ENCODE results near the gene ACVRL1.
"Not testable (repeated sequence)": the region's sequence is repeated elsewhere in the genome, so short reads cannot be mapped to it uniquely, and the experiment has no call there.

ACVRL1 gene

DNA sequence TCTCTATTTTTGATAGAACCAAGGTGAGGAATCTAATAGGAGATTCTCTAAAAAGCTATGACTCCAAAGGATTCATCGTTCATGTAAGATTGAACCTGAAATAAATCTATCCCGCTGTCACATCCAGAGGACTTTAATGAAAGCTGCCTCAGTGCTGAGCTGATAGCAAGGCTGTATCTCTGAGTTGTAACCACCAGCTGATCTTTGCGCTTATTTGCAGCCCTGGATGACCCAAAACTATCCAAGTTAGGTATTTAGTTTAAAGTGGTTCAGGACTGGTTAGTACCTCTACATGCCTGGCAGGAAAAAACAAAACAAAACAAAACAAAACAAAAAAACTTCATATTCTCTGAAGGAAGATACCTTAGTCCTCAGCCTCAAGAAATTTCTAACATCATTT is 28.2 kb upstream of the ACVRL1 start:
- Histone ChIP-seq H3K4me3 (ENCODE audit: low read length) (no peak overlapping the region), H3K36me3 (ENCODE audit: control insufficient read depth, insufficient read depth, low read length, severe bottlenecking) (no peaks in the 10 kb centered on the region), H3K4me1 (ENCODE audit: control insufficient read depth, insufficient read depth, low read length) (no peaks in the 10 kb centered on the region), H3K9ac (ENCODE audit: low read length) (no peak overlapping the region), H3K27me3 (replicated peaks; ENCODE audit: control insufficient read depth, insufficient read depth, low read length) (no peaks in the 10 kb centered on the region), H3K9me3 (ENCODE audit: control insufficient read depth, low read length) (no peaks in the 10 kb centered on the region)
- DNase-seq (ENCODE audit: low read depth): no peak

DNA sequence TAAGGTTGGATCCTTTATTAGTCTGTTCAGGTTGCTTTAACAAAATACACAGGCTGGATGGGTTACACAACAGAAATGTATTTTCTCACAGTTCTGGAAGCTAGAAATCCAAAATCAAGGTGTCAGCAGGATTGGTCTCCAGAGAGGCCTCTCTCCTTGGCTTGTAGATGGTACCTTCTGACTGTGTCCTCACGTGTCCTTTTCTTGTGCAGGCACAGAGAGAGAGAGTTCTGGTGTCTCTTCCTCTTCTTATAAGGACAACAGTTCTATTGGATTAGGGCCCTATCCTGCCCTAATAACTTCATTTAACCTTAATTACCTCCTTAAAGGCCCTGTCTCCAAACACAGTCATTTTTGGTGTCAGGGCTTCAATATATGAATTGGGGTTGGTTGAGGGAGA is 24.0 kb upstream of the ACVRL1 start:
- H3K36me3 ChIP-seq (ENCODE audit: control insufficient read depth, insufficient read depth, low read length, severe bottlenecking): no peaks in the 10 kb centered on the region
- no peak for DNase-seq (ENCODE audit: low read depth)

DNA sequence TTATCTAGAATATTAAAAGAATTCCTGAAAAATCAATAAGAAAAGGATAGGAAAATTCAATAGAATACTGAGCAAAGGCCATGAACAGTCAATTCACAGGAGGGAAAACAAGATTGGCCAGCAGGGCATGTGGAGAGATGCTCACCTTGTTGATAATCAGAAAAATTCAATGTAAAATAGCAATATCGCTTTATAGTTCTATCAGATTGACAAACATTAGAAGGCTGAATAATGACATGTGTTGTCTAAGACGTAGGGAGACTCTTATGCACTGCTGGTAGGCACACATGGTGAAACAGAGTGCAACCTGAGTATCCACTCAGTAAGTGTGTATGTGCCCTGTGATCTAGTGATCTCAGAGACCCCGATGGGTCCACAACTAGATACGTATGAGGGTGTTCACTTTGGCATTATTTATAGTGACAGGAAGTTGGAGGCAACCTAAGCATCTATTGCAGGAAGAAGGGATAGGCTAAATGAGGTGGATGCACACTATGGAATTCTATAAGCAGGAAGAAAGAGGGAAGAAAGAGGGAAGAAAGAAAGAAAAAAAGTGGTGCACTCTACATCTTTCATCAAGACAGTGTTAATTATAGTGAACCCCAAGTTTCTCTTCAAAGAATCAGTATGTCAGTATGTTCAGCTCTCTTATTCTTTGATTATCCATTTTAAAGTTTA is 23.2 kb upstream of the ACVRL1 start:
- Histone ChIP-seq H3K9me3 (ENCODE audit: control insufficient read depth, low read length) (no peaks in the 10 kb centered on the region), H3K9ac (ENCODE audit: low read length) (no peak overlapping the region), H3K36me3 (ENCODE audit: control insufficient read depth, insufficient read depth, low read length, severe bottlenecking) (no peaks in the 10 kb centered on the region), H3K27me3 (replicated peaks; ENCODE audit: control insufficient read depth, insufficient read depth, low read length) (no peaks in the 10 kb centered on the region), H3K4me1 (ENCODE audit: control insufficient read depth, insufficient read depth, low read length) (peaks cover 8% of the 10 kb centered on the region), H3K4me3 (ENCODE audit: low read length) (no peak overlapping the region)
- DNase-seq (ENCODE audit: low read depth): no peak

More for the DNA sequence above, 24.0 kb upstream of the ACVRL1 start:
- H3K9me3 ChIP-seq (ENCODE audit: control insufficient read depth, low read length): no peaks in the 10 kb centered on the region
- no peak overlapping the region for H3K4me3 ChIP-seq (ENCODE audit: low read length)
- peaks cover 8% of the 10 kb centered on the region for H3K4me1 ChIP-seq (ENCODE audit: control insufficient read depth, insufficient read depth, low read length)
- H3K27me3 ChIP-seq (replicated peaks; ENCODE audit: control insufficient read depth, insufficient read depth, low read length): no peaks in the 10 kb centered on the region
- no peak overlapping the region for H3K9ac ChIP-seq (ENCODE audit: low read length)

DNA sequence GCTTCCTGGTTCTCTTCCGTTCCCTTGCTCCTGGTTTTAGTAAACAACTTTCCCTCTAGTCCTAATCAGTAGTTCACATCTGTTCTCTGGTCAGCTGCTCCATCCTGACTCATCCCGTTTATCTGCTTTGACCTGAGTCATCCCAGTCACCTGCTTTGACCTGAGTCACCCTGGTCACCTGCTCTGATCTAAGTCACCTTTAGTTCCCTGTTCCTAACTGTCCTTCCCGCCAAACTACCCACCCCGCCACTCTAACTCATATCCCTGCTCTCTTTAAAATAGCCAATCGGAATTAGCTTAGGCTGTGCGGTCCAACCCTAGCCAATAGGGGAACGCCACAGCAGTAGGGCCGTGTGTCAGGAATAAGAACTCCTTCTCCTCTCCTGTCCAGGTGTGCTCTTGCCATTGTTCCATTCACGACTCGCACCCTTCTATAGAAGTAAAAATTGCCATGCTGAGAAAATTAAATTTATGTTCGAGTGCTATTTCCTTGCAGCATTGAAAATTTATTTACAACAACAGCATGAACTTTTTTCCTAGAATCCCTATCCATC is 22.6 kb upstream of the ACVRL1 start:
- no peaks in the 10 kb centered on the region for H3K27me3 ChIP-seq (replicated peaks; ENCODE audit: control insufficient read depth, insufficient read depth, low read length)
- peaks cover 8% of the 10 kb centered on the region for H3K4me1 ChIP-seq (ENCODE audit: control insufficient read depth, insufficient read depth, low read length)
- DNase-seq (ENCODE audit: low read depth): no peak
- H3K4me3 ChIP-seq (ENCODE audit: low read length): no peak overlapping the region
- peak overlapping the region; percentile 56 for H3K9ac ChIP-seq (ENCODE audit: low read length)
- no peaks in the 10 kb centered on the region for H3K9me3 ChIP-seq (ENCODE audit: control insufficient read depth, low read length)
- H3K36me3 ChIP-seq (ENCODE audit: control insufficient read depth, insufficient read depth, low read length, severe bottlenecking): no peaks in the 10 kb centered on the region

DNA sequence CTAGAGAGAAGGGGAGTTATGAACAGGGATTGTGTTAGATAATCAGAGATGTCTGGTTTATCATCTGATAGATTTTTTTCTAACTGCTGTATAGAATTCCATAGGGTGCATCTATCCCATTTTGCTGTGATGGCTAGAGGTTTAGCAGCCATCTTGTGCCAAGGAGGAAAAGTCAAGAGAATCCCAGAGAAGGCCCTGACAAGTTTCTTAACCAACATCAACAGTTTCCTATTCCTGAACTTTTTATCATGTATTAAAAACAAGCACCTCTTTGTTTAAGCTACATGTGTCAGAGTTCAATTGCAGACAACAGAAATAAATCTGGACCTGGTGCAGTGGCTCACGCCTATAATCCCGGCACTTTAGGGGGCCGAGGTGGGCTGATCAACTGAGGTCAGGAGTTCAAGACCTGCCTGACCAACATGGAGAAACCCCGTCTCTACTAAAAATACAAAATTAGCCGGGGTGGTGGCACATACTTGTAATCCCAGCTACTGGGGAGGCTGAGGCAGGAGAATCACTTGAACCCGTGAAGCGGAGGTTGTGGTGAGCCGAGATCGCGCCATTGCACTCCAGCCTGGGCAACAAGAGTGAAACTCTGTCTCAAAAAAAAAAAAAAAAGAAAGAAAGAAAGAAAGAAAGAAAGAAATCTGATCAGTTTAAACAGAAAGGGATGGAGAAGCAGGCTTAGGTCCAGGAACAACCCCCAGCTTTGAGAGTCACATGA is 21.8 kb upstream of the ACVRL1 start:
- peak overlapping the region; percentile 68 for H3K4me3 ChIP-seq (ENCODE audit: low read length)
- H3K4me1 ChIP-seq (ENCODE audit: control insufficient read depth, insufficient read depth, low read length); H3K9me3 ChIP-seq (ENCODE audit: control insufficient read depth, low read length); DNase-seq (ENCODE audit: low read depth); H3K27me3 ChIP-seq (replicated peaks; ENCODE audit: control insufficient read depth, insufficient read depth, low read length); H3K36me3 ChIP-seq (ENCODE audit: control insufficient read depth, insufficient read depth, low read length, severe bottlenecking): not testable (repeated sequence)
- H3K9ac ChIP-seq (ENCODE audit: low read length): peak overlapping the region; percentile 56

DNA sequence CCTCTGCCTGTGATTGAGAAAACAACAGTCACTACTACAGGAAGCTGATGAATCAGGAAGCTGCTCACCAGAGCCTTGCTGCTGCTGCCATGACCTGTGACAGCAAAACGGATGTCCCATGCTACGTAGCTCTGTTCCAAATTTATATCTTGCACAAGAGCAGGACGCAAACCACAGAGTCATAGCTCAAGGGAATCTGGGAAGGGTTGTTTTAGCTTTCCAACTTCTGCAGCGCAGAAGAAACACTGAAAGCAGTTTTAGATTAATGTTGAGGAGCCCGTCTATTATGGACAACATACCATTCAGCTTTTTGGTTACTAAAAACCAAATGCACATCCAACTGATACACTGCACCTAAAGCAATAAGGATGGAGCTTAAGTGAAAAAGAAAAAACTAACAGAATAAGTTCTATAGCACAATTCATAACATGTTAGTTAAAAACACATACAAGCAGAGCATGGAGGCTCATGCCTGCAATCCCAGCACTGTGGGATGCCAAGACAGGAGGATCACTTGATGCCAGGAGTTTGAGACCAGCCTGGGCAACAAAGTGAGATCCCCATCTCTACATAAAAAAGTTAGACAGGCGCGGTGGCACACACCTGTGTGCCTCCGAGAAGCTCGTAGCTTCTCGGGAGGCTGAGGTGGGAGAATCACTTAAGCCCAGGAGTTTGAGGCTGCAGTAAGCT is 21.1 kb upstream of the ACVRL1 start:
- Histone ChIP-seq H3K9me3 (ENCODE audit: control insufficient read depth, low read length) (no peaks in the 10 kb centered on the region), H3K4me1 (ENCODE audit: control insufficient read depth, insufficient read depth, low read length) (peaks cover 8% of the 10 kb centered on the region), H3K36me3 (ENCODE audit: control insufficient read depth, insufficient read depth, low read length, severe bottlenecking) (no peaks in the 10 kb centered on the region), H3K4me3 (ENCODE audit: low read length) (peak overlapping the region; percentile 68), H3K9ac (ENCODE audit: low read length) (peak overlapping the region; percentile 71), H3K27me3 (replicated peaks; ENCODE audit: control insufficient read depth, insufficient read depth, low read length) (no peaks in the 10 kb centered on the region)
- DNase-seq (ENCODE audit: low read depth): peak; percentile 93

DNA sequence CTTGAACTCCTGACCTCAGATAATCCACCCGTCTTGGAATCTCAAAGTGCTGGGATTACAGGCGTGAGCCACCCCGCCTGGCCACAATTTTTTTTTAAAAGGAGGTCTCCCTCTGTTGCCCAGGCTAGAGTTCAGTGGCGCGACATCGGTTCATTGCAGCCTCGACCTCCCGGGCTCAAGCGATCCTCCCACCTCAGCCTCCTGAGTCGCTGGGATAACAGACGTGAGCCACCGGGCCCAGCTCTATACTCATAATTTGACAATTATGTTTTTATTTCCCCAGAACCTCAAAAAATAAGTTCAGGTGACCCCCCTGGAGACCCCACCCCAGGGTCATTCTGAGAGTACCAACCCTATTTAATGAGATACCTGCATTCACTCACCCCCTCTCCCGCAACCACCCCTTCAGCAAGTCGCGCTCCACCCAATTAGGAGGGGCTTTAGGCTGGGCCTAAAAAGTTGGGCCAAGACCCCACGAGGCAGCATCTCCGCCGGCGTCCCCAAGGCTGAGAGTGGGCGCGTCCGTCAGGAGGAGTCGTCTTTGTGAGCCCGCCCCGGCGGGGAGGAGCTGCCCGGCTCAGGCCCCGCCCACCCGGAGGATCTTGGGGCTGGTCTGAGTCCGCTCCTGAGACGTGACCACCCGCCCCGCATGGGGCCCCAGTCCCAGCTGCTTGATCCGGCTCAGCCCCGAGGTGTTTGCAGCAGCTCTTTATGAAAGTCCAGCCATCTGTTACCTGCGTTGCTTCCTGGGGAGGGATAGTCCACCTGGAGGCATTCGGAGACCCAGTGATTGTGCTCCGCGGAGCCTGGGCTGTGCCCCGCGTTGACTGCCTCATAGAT is 19.6 kb upstream of the ACVRL1 start, which contains the start of gene ANKRD33:
TSS of gene ANKRD33 (plus strand) at position 628 of the 840 bp plus-strand sequence. CDS start at position 712, 84 bp downstream.
- H3K9me3 ChIP-seq (ENCODE audit: control insufficient read depth, low read length): no peaks in the 10 kb centered on the region
- no peak for DNase-seq (ENCODE audit: low read depth)
- peak within 1 kb of the TSS; percentile 38 for H3K4me3 ChIP-seq (ENCODE audit: low read length)
- H3K9ac ChIP-seq (ENCODE audit: low read length): peak within 1 kb of the TSS; percentile 17
- no peaks in the 10 kb centered on the region for H3K27me3 ChIP-seq (replicated peaks; ENCODE audit: control insufficient read depth, insufficient read depth, low read length)
- peaks cover 8% of the 10 kb centered on the region for H3K4me1 ChIP-seq (ENCODE audit: control insufficient read depth, insufficient read depth, low read length)
- H3K36me3 ChIP-seq (ENCODE audit: control insufficient read depth, insufficient read depth, low read length, severe bottlenecking): no peaks in the 10 kb centered on the region

DNA sequence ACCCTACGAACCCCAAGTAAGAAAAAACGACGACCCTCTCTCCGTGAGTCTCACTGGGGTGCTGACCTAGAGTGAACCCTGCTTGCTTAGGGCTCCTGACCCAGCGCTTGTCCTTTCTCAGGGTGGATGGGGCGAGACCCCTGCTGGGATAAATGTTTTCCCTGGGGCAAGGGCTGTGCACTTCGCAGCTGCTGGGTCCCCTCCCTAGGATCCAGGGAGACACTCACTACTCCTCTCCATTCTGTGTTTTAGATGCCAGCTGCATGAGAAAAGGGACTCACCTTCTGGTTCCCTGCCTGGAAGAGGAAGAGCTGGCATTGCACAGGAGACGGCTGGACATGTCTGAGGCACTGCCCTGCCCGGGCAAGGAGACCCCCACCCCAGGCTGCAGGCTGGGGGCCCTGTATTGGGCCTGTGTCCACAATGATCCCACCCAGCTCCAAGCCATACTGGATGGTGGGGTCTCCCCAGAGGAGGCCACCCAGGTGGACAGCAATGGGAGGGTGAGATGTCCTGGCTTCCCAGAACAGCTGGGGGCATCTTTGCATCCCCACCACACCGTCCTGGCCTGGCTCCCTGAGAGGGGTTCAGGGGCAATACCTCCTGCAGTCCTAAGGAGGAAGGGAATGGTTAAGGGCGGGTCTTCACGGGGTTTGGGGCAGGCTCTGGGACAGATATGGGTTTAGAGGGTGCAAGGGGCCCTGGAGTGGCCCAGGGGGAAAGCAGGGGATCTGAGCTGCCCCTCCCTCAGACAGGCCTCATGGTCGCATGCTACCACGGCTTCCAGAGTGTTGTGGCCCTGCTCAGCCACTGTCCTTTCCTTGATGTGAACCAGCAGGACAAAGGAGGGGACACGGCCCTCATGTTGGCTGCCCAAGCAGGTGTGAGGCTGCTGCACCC is 18.7 kb upstream of the ACVRL1 start:
- Histone ChIP-seq H3K27me3 (replicated peaks; ENCODE audit: control insufficient read depth, insufficient read depth, low read length) (no peaks in the 10 kb centered on the region), H3K4me1 (ENCODE audit: control insufficient read depth, insufficient read depth, low read length) (peaks cover 8% of the 10 kb centered on the region), H3K9me3 (ENCODE audit: control insufficient read depth, low read length) (no peaks in the 10 kb centered on the region), H3K36me3 (ENCODE audit: control insufficient read depth, insufficient read depth, low read length, severe bottlenecking) (no peaks in the 10 kb centered on the region), H3K4me3 (ENCODE audit: low read length) (peak overlapping the region; percentile 38), H3K9ac (ENCODE audit: low read length) (no peak overlapping the region)
- no peak for DNase-seq (ENCODE audit: low read depth)

DNA sequence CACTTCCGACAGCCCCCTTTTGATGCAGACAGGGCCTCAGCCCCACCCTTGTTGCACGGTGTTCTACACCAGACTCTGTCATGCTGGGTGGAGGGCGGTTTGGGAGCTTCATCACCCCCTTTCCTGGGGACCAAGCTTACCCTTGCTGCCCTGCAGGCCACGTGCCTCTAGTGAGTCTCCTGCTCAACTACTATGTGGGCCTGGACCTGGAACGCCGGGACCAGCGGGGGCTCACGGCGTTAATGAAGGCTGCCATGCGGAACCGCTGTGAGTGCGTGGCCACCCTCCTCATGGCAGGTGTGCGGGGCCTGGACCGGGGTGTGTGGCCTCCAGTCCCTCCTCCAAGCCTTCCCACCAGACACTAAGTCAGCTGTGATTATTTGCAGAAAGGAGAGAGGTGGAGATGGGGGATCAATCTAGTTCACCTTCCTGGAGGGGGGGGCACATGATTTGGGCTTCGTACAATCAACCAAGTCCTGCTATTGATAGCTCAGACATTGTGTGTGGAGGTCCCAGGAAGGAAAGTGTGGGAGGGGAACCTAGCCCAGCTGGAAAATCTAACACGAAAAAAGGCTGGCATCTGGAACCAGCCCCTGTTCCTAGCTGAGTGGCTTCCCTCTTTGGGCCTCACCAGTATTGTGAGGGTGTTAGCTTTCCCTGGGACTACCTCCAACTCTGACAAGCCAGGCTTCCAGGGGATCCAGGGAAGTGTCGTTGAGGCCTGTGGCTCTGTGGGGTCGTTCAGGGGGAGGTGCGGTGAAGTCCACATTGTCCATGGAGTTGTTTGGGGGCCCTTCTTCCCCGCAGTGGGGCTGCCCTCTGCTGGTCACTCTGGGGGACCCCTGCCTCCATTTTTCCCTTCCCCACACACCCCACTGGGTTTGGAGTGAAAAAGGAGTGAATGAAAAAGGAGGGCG is 17.8 kb upstream of the ACVRL1 start:
- Histone ChIP-seq H3K27me3 (replicated peaks; ENCODE audit: control insufficient read depth, insufficient read depth, low read length) (no peaks in the 10 kb centered on the region), H3K36me3 (ENCODE audit: control insufficient read depth, insufficient read depth, low read length, severe bottlenecking) (no peaks in the 10 kb centered on the region), H3K9me3 (ENCODE audit: control insufficient read depth, low read length) (no peaks in the 10 kb centered on the region), H3K4me3 (ENCODE audit: low read length) (no peak overlapping the region), H3K9ac (ENCODE audit: low read length) (no peak overlapping the region), H3K4me1 (ENCODE audit: control insufficient read depth, insufficient read depth, low read length) (peaks cover 8% of the 10 kb centered on the region)
- DNase-seq (ENCODE audit: low read depth): peak; percentile 50
